Measurements from ENCODE around the gene RASSF4.

Gene RASSF4

GRCh38 chr10:44928462-44928861, 31.1 kb upstream of the RASSF4 start:
- no peak for DNase-seq

- DNase-seq = no peak
These were observed 30.0 kb upstream of the RASSF4 start for GRCh38 chr10:44929356-44930255.

- peak in 3 of 4 experiments; percentile 50 to 65 (median 63) for DNase-seq
These were observed 28.5 kb upstream of the RASSF4 start for GRCh38 chr10:44930904-44931620.

GRCh38 chr10:44931621-44932516, 27.7 kb upstream of the RASSF4 start:
- no peak for DNase-seq

- DNase-seq = peak; percentile 85 to 94 (median 92)
These were observed 26.8 kb upstream of the RASSF4 start for GRCh38 chr10:44932517-44933450.

GRCh38 chr10:44933451-44934321, 25.9 kb upstream of the RASSF4 start:
- no peak for DNase-seq

GRCh38 chr10:44934416-44935200, 25.0 kb upstream of the RASSF4 start:
- peak in 2 of 4 experiments; percentile 24 to 42 for DNase-seq

- DNase-seq = no peak
These were observed 24.2 kb upstream of the RASSF4 start for GRCh38 chr10:44935201-44935965.

- peak in 3 of 4 experiments; percentile 35 to 53 (median 38) for DNase-seq
These were observed 23.7 kb upstream of the RASSF4 start for GRCh38 chr10:44935966-44936295.

GRCh38 chr10:44936314-44936975, 23.2 kb upstream of the RASSF4 start:
- DNase-seq = no peak

GRCh38 chr10:44937196-44938005, 22.2 kb upstream of the RASSF4 start:
- DNase-seq = peak; percentile 59 to 85 (median 76)

GRCh38 chr10:44938956-44939355, 20.6 kb upstream of the RASSF4 start:
- DNase-seq = peak in 2 of 4 experiments; percentile 46 to 51

GRCh38 chr10:44939691-44940401, 19.8 kb upstream of the RASSF4 start:
- DNase-seq = peak; percentile 59 to 83 (median 70)

- no peak for DNase-seq
These were observed 15.2 kb upstream of the RASSF4 start for GRCh38 chr10:44944354-44944753.

- DNase-seq = peak in 3 of 4 experiments; percentile 58 to 74 (median 67)
These were observed 13.4 kb upstream of the RASSF4 start for GRCh38 chr10:44946205-44946604.

- DNase-seq = peak; percentile 83 to 94 (median 88)
These were observed 12.0 kb upstream of the RASSF4 start for GRCh38 chr10:44947371-44948152.
